Pancreas (tissue), 10 donors: ENCODE results near the gene LAMP5. TPM values are rescaled to one million over a fixed set of nuclear protein-coding genes. Genes with fewer than 3 reads are reported as not detected.

ENCODE experiments used
- ATAC-seq, 4 donors: fragments of 200-7000 bp; cut with Tn5 transposase; one replicate each; pipeline versions ENCODE4 v1.8.0 to v1.9.1; 2020; ENCODE audit warnings: mild to moderate bottlenecking in 4 of 4, moderate library complexity in 4 of 4
- DNase-seq, 6 donors: peaks; one replicate each; pipeline ENCODE4 v3.0.0-alpha.2; 2020
- FAIRE-seq: peaks from 2 replicates; lab custom pipeline; 2012; peaks lifted over from hg19 to GRCh38; lab: Jason Lieb, UNC
- H3K27ac ChIP-seq, 4 donors: fragments of 200-600 bp; sonication (generic); 1 replicate in 3 of 4; 2 replicates in 1 of 4; pipeline versions ENCODE4 v1.5.0 to v1.8.0; 2020
- H3K27me3 ChIP-seq, 4 donors: fragments of 200-600 bp; one replicate each; pipeline ENCODE4 v1.8.0; 2021
- H3K36me3 ChIP-seq, 3 donors: fragments of 200-600 bp; sonication (generic) in 1 of 3; one replicate each; pipeline versions ENCODE4 v1.5.0 to v1.8.0; 2020 to 2021
- H3K4me1 ChIP-seq, 3 donors: fragments of 200-600 bp; one replicate each; pipeline ENCODE4 v1.8.0; 2021
- H3K4me3 ChIP-seq, 4 donors: fragments of 200-600 bp; sonication (generic) in 2 of 4; one replicate each; pipeline versions ENCODE4 v1.5.0 to v1.8.0; 2020 to 2021
- H3K9me3 ChIP-seq, 4 donors: fragments of 200-600 bp; one replicate each; pipeline ENCODE4 v1.8.0; 2021
- CTCF ChIP-seq, 4 donors: fragments of 200-600 bp; sonication (generic) in 3 of 4; IDR thresholded peaks; one replicate each; pipeline versions ENCODE4 v1.5.0 to v1.8.0; 2021; ENCODE audit warnings: antibody characterized with exemption in 4 of 4
- WGBS, 2 donors: extraction: QIAGEN DNeasy Blood & Tissue Kit; methylation state at CpG; one replicate each; pipeline ENCODE4 v1.1.7; 2013; 5-methylcytosine and 5-hydroxymethylcytosine counted together
- intact Hi-C, 3 donors: fragments of 100-400 bp; cut with DNase I; formaldehyde crosslinking; loops; one replicate each; pipeline versions ENCODE4 v1.11.1 to v1.14.2; 2022
- polyA plus RNA-seq, 2 donors: library from polyadenylated mRNA; stranded (reverse); fragments of 200-250 nt; gene quantifications; one replicate each; pipeline ENCODE4 v1.2.3, GENCODE V29; 2013
- total RNA-seq, 6 donors: library from RNA; stranded (reverse); fragmentation: NEBNext Ultra II Directional in 4 of 6; extraction: Animal tissue kit (Norgen Biotek cat#: 25700) in 4 of 6; gene quantifications; one replicate each; pipeline versions ENCODE4 v1.2.1 to v1.2.4, GENCODE V29; 2021 to 2023
- donor health status: healthy with polysubstance abuse.
- donor health status: DM: no; HTN: no; CAD: no; lungs with moderate emphysema.
- donor health status: DM: no; HTN: no; CAD: no.
- donor health status: control.
- donor health status: control.
- donor health status: Bipolar disorder and iron deficiency.
- donor health status: DM: yes; HTN: yes; CAD: no.
- donor health status: DM: no; HTN: no; CAD: no.
- donor health status: DM: no; HTN: no; CAD: no.
- donor health status: DM: yes; HTN: yes; CAD: no.

The LAMP5 gene
- total and polyA plus RNA-seq, 8 donors = 0.09 to 3.9 (median 0.35) TPM; not detected in 3

- H3K4me3 ChIP-seq = no peak overlapping the region
- intact Hi-C loops = no loop called here
- DNase-seq (no peak), ATAC-seq (no peak), FAIRE-seq (no peak)
- H3K27ac ChIP-seq = no peak overlapping the region
- H3K27me3 ChIP-seq = no peaks in the 10 kb centered on the region
- H3K36me3 ChIP-seq = no peaks in the 10 kb centered on the region
- no peaks in the 10 kb centered on the region for H3K4me1 ChIP-seq
- H3K9me3 ChIP-seq = no peaks in the 10 kb centered on the region
- 75 to 81% methylated on average over 3 of the region's 3 CpGs for WGBS, 2 donors
- no peak for TF ChIP-seq CTCF (IDR thresholded peaks at IDR 0.05)
Observed at GRCh38 chr20:9574776-9575175, 60.4 kb downstream of the LAMP5 start.

- 30 to 35% methylated on average over 1 of the region's 1 CpG for WGBS, 2 donors
- H3K27me3 ChIP-seq = no peaks in the 10 kb centered on the region
- H3K36me3 ChIP-seq = no peaks in the 10 kb centered on the region
- no peak for FAIRE-seq
- no peaks in the 10 kb centered on the region for H3K9me3 ChIP-seq
- no peak for ATAC-seq
- H3K4me1 ChIP-seq = no peaks in the 10 kb centered on the region
- intact Hi-C loops = no loop called here
- H3K4me3 ChIP-seq = no peak overlapping the region
- no peak for DNase-seq
- TF ChIP-seq CTCF (IDR thresholded peaks at IDR 0.05) = no peak
- no peak overlapping the region for H3K27ac ChIP-seq
Observed at GRCh38 chr20:9575836-9576235, 61.4 kb downstream of the LAMP5 start.

GRCh38 chr20:9576695-9577094 is 62.3 kb downstream of the LAMP5 start:
- WGBS, 2 donors = 86 to 87% methylated on average over 4 of the region's 4 CpGs
- Histone ChIP-seq H3K27ac (no peak overlapping the region), H3K4me1 (no peaks in the 10 kb centered on the region), H3K4me3 (no peak overlapping the region), H3K9me3 (no peaks in the 10 kb centered on the region), H3K36me3 (no peaks in the 10 kb centered on the region), H3K27me3 (no peaks in the 10 kb centered on the region)
- no peak for DNase-seq
- no peak for ATAC-seq
- no peak for TF ChIP-seq CTCF (IDR thresholded peaks at IDR 0.05)
- FAIRE-seq = no peak
- intact Hi-C loops = no loop called here

GRCh38 chr20:9577397-9577796 is 63.0 kb downstream of the LAMP5 start:
- no peak overlapping the region for H3K27ac ChIP-seq
- ATAC-seq (no peak), DNase-seq (no peak), FAIRE-seq (no peak)
- no peaks in the 10 kb centered on the region for H3K4me1 ChIP-seq
- no peaks in the 10 kb centered on the region for H3K9me3 ChIP-seq
- intact Hi-C loops = no loop called here
- 67 to 83% methylated on average over 7 of the region's 7 CpGs for WGBS, 2 donors
- TF ChIP-seq CTCF (IDR thresholded peaks at IDR 0.05) = no peak
- no peaks in the 10 kb centered on the region for H3K36me3 ChIP-seq
- no peaks in the 10 kb centered on the region for H3K27me3 ChIP-seq
- H3K4me3 ChIP-seq = no peak overlapping the region

GRCh38 chr20:9578594-9578993 is 64.2 kb downstream of the LAMP5 start:
- DNase-seq (no peak), ATAC-seq (no peak), FAIRE-seq (no peak)
- Histone ChIP-seq H3K4me3 (no peak overlapping the region), H3K4me1 (no peaks in the 10 kb centered on the region), H3K36me3 (no peaks in the 10 kb centered on the region), H3K9me3 (no peaks in the 10 kb centered on the region), H3K27ac (no peak overlapping the region), H3K27me3 (no peaks in the 10 kb centered on the region)
- TF ChIP-seq CTCF (IDR thresholded peaks at IDR 0.05) = no peak
- intact Hi-C loops = no loop called here
- 58% methylated on average over 2 of the region's 2 CpGs for WGBS, 2 donors
